HEK293 (cell line): ENCODE data around the gene PHYKPL.

Experiments
- CTCF ChIA-PET: fragments of 350-600 bp; formaldehyde crosslinking; extraction: SDS; loops from one replicate; lab custom pipeline; 2021; ENCODE audit warnings: antibody characterized with exemption; lab: Yijun Ruan, JAX
- POLR2A ChIA-PET: fragments of 300-600 bp; formaldehyde crosslinking; extraction: SDS; loops from one replicate; lab custom pipeline; 2020; ENCODE audit warnings: antibody characterized with exemption, inconsistent platforms; lab: Yijun Ruan, JAX
- H3K27ac ChIP-seq: fragments of 200-500 bp; sonication (Bioruptor generic); 2 replicates; pipeline ENCODE4 v1.5.1; 2014; ENCODE audit warnings: low read depth, low read length, control low read depth, inconsistent platforms; ENCODE audit errors: extremely low read depth
- H3K36me3 ChIP-seq, 2 experiments: fragments of 200-500 bp in 1 of 2; sonication (Bioruptor generic) in 1 of 2; 1 replicate in 1 of 2; 2 replicates in 1 of 2; pipeline ENCODE4 v1.5.1; 2014 to 2017; ENCODE audit warnings: inconsistent platforms in 2 of 2, low read length in 2 of 2; ENCODE audit not compliant: control insufficient read depth in 2 of 2, insufficient read depth in 1 of 2
- H3K4me1 ChIP-seq: fragments of 200-500 bp; sonication (Bioruptor generic); 2 replicates; pipeline ENCODE4 v1.5.1; 2014; ENCODE audit warnings: mild to moderate bottlenecking, low read length, inconsistent platforms; ENCODE audit not compliant: control insufficient read depth, insufficient read depth
- H3K4me3 ChIP-seq: 2 replicates; pipeline ENCODE4 v1.5.1; 2011; ENCODE audit warnings: low read depth, mild to moderate bottlenecking, control low read depth, low read length, moderate library complexity
- H3K9me3 ChIP-seq: fragments of 200-500 bp; sonication (Bioruptor generic); 2 replicates; pipeline ENCODE4 v1.5.1; 2014; ENCODE audit warnings: low read depth, low read length, inconsistent platforms; ENCODE audit not compliant: control insufficient read depth, insufficient read depth
- GLIS2 ChIP-seq: fragments of 450-650 bp; formaldehyde crosslinking; IDR thresholded peaks from 2 replicates; pipeline ENCODE4 v1.5.1; 2016; ENCODE audit warnings: missing biosample characterization, missing genetic modification characterization
- PATZ1 ChIP-seq: fragments of 450-650 bp; formaldehyde crosslinking; IDR thresholded peaks from 2 replicates; pipeline ENCODE4 v1.5.1; 2016; ENCODE audit warnings: missing biosample characterization, missing genetic modification characterization
- SCRT1 ChIP-seq: fragments of 450-650 bp; formaldehyde crosslinking; IDR thresholded peaks from 2 replicates; pipeline ENCODE4 v1.5.1; 2016; ENCODE audit warnings: missing biosample characterization, missing genetic modification characterization, borderline replicate concordance
- SCRT2 ChIP-seq: fragments of 450-650 bp; formaldehyde crosslinking; IDR thresholded peaks from 2 replicates; pipeline ENCODE4 v1.5.1; 2016; ENCODE audit warnings: missing biosample characterization, missing genetic modification characterization
- SP3 ChIP-seq: fragments of 450-650 bp; formaldehyde crosslinking; IDR thresholded peaks from 2 replicates; pipeline ENCODE4 v1.5.1; 2016; ENCODE audit warnings: missing biosample characterization, missing genetic modification characterization
- ZBTB17 ChIP-seq: fragments of 450-650 bp; formaldehyde crosslinking; IDR thresholded peaks from 2 replicates; pipeline ENCODE4 v1.5.1; 2016; ENCODE audit warnings: missing biosample characterization, missing genetic modification characterization
- ZFP37 ChIP-seq: fragments of 450-650 bp; formaldehyde crosslinking; IDR thresholded peaks from 2 replicates; pipeline ENCODE4 v1.5.1; 2016; ENCODE audit warnings: missing biosample characterization, missing genetic modification characterization
- ZNF2 ChIP-seq: fragments of 450-650 bp; formaldehyde crosslinking; IDR thresholded peaks from 2 replicates; pipeline ENCODE4 v1.5.1; 2016; ENCODE audit warnings: missing biosample characterization, missing genetic modification characterization
- ZNF26 ChIP-seq: fragments of 450-650 bp; formaldehyde crosslinking; IDR thresholded peaks from 2 replicates; pipeline ENCODE4 v1.5.1; 2016; ENCODE audit warnings: missing biosample characterization, missing genetic modification characterization
- ZNF335 ChIP-seq: fragments of 450-650 bp; formaldehyde crosslinking; conservative IDR thresholded peaks from 2 replicates; pipeline ENCODE4 v1.5.1; 2016; ENCODE audit warnings: missing biosample characterization, missing genetic modification characterization
- ZNF501 ChIP-seq: fragments of 450-650 bp; formaldehyde crosslinking; IDR thresholded peaks from 2 replicates; pipeline ENCODE4 v1.5.1; 2016; ENCODE audit warnings: missing biosample characterization, missing genetic modification characterization
- ZNF521 ChIP-seq: fragments of 450-650 bp; formaldehyde crosslinking; IDR thresholded peaks from 2 replicates; pipeline ENCODE4 v1.5.1; 2017; ENCODE audit warnings: missing biosample characterization, mild to moderate bottlenecking, missing genetic modification characterization
- ZNF544 ChIP-seq: fragments of 450-650 bp; formaldehyde crosslinking; IDR thresholded peaks from 2 replicates; pipeline ENCODE4 v1.5.0; 2017; ENCODE audit warnings: missing biosample characterization, missing genetic modification characterization
- ZNF549 ChIP-seq: fragments of 450-650 bp; IDR thresholded peaks from 2 replicates; pipeline ENCODE4 v1.5.1; 2018; ENCODE audit warnings: missing biosample characterization, missing genetic modification characterization, mild to moderate bottlenecking, inconsistent platforms, moderate library complexity
- ZNF561 ChIP-seq: fragments of 450-650 bp; IDR thresholded peaks from 2 replicates; pipeline ENCODE4 v1.5.1; 2018; ENCODE audit warnings: missing biosample characterization, missing genetic modification characterization, borderline replicate concordance
- ZNF670 ChIP-seq: fragments of 450-650 bp; formaldehyde crosslinking; IDR thresholded peaks from 2 replicates; pipeline ENCODE4 v1.5.1; 2016; ENCODE audit warnings: missing biosample characterization, missing genetic modification characterization, low read depth
- ZXDB ChIP-seq: fragments of 450-650 bp; formaldehyde crosslinking; IDR thresholded peaks from 2 replicates; pipeline ENCODE4 v1.5.1; 2016; ENCODE audit warnings: missing biosample characterization, missing genetic modification characterization
- TF ChIP-seq, protein P1 (sequence below): sonication (generic); formaldehyde crosslinking; IDR thresholded peaks from 2 replicates; pipeline ENCODE4 v1.8.1; 2022; ENCODE audit warnings: mild to moderate bottlenecking, moderate library complexity, missing genetic modification reagents
- TF ChIP-seq, protein P2 (sequence below): fragments of 450-650 bp; formaldehyde crosslinking; IDR thresholded peaks from 2 replicates; pipeline ENCODE4 v1.5.1; 2016; ENCODE audit warnings: missing biosample characterization, missing genetic modification characterization
- TF ChIP-seq, protein P3 (sequence below): fragments of 450-650 bp; formaldehyde crosslinking; IDR thresholded peaks from 2 replicates; pipeline ENCODE4; 2016; ENCODE audit warnings: missing biosample characterization, missing genetic modification characterization
- TF ChIP-seq, protein P4 (sequence below): fragments of 450-650 bp; formaldehyde crosslinking; optimal IDR thresholded peaks from 2 replicates; pipeline ENCODE3; 2016; ENCODE audit warnings: missing biosample characterization, mild to moderate bottlenecking, missing genetic modification characterization

The PHYKPL gene

DNA sequence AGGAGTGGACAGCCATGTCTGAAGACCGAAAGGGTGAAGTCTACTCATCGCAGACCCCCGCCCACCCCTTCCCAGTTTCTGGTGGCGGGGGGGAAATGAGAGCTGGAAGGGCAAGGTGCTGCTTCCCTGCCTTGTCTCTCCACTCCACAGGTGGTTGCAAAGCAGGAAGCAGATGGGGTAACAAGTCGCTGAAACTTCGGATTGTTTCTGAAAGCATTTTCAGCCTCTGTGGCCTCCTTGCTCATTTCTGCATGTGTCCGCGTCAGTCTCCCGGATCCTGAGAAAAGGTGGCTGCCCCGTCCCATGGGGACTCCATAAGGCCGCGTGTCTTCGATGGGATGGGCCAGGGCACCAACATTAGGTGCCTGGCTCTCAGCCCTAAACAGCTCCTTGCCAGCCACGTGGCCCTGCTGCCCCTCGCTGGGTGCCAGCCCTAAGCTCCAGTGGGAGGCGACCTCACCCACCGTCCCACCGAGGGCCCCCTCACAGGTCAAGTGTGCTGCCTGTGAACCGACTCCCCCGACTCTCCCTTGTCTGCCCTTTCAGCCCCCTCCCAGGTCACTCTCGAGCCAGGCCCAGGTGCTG lies 971 bp downstream of the PHYKPL start (continued):
- TF ChIP-seq PATZ1 (tag by site-specific recombination), result 0 out of 2 replicates have a peak, but pooled peaks have one; percentile 7
- TF ChIP-seq SP3 (tag by site-specific recombination), result peak; percentile 10
- peak; percentile 97 for TF ChIP-seq SCRT2
- TF ChIP-seq ZNF561 (tag by site-specific recombination), result 0 out of 2 replicates have a peak, but pooled peaks have one; percentile 0
- peak; percentile 87 for TF ChIP-seq GLIS2
- TF ChIP-seq, protein P1, sequence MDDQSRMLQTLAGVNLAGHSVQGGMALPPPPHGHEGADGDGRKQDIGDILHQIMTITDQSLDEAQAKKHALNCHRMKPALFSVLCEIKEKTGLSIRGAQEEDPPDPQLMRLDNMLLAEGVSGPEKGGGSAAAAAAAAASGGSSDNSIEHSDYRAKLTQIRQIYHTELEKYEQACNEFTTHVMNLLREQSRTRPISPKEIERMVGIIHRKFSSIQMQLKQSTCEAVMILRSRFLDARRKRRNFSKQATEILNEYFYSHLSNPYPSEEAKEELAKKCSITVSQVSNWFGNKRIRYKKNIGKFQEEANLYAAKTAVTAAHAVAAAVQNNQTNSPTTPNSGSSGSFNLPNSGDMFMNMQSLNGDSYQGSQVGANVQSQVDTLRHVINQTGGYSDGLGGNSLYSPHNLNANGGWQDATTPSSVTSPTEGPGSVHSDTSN (CRISPR knock-in tag), result no peak
- 0 out of 2 replicates have a peak, but pooled peaks have one; percentile 32 for TF ChIP-seq ZFP37 (tag by site-specific recombination)
- TF ChIP-seq ZNF2 (tag by site-specific recombination), result no peak
- peak; percentile 62 for TF ChIP-seq ZNF335 (tag by site-specific recombination)
- no peak for TF ChIP-seq ZNF544 (tag by site-specific recombination)
- 0 out of 2 replicates have a peak, but pooled peaks have one; percentile 35 for TF ChIP-seq ZNF501 (tag by site-specific recombination)
- peak; percentile 95 for TF ChIP-seq SCRT1 (tag by site-specific recombination)

DNA sequence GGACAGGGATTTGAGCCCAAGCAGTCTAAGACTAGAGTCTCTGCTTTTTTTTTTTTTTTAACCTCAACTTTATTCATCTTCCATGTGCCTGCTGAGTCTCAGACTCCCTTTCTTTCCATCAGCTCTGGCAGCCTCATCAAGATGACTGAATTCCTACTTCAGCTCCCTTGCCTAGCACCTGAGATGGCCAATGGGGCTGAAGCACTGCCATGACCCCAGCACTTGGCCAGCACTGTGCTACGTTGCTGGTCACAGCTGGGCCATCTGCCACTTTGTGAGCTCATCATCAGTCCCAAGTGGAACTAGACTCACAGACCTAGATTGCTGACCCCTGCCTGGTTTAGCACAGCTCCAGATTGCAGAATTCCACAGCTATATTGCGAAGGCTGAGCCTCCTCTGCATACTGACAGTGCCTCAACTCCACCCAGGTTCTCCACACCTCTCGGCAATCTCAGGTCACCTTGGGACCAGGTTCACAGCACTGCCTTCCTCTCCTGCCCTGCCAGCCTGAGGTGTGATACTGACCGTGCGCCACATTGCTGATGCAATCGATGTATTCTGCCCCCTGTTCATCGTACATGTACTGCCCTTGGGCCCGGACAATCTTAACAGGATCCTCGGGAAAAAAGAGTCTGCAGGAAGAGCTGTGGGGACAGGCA lies 1.6 kb downstream of the PHYKPL start:
- peak; percentile 59 for TF ChIP-seq ZBTB17
- TF ChIP-seq, protein P2, sequence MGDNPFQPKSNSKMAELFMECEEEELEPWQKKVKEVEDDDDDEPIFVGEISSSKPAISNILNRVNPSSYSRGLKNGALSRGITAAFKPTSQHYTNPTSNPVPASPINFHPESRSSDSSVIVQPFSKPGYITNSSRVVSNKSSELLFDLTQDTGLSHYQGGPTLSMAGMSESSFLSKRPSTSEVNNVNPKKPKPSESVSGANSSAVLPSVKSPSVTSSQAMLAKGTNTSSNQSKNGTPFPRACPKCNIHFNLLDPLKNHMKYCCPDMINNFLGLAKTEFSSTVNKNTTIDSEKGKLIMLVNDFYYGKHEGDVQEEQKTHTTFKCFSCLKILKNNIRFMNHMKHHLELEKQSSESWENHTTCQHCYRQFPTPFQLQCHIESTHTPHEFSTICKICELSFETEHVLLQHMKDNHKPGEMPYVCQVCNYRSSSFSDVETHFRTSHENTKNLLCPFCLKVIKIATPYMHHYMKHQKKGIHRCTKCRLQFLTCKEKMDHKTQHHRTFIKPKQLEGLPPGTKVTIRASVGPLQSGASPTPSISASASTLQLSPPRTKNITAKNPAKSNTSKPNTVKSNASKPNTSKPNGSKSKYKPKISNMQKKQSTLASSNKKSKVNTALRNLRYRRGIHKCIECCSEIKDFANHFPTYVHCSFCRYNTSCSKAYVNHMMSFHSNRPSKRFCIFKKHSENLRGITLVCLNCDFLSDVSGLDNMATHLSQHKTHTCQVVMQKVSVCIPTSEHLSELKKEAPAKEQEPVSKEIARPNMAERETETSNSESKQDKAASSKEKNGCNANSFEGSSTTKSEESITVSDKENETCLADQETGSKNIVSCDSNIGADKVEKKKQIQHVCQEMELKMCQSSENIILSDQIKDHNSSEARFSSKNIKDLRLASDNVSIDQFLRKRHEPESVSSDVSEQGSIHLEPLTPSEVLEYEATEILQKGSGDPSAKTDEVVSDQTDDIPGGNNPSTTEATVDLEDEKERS (tag by site-specific recombination), result no peak
- H3K36me3 ChIP-seq, result peaks cover 15 to 52% of the 10 kb centered on the region in 2 experiments; a peak in 2 of 3 replicates
- H3K9me3 ChIP-seq, result no peaks in the 10 kb centered on the region
- POLR2A ChIA-PET, result interaction anchor here (0.9 to 4.3 kb wide), 4 partner anchors 9 to 27 kb away, joined by 6 to 28 read pairs (median 8); partner anchors contain the start of gene HNRNPAB
- CTCF ChIA-PET, result interaction anchor here (0.7 kb wide), 2 partner anchors 44 to 695 kb away, joined by 3 to 4 read pairs; no protein-coding TSS in a partner anchor
- H3K4me3 ChIP-seq, result peak overlapping the region; percentile 76
- no peaks in the 10 kb centered on the region for H3K4me1 ChIP-seq
- no peak overlapping the region; the same call in 1 of the 2 replicates for H3K27ac ChIP-seq

- TF ChIP-seq ZNF549 (tag by site-specific recombination), result no peak
- TF ChIP-seq, protein P3, sequence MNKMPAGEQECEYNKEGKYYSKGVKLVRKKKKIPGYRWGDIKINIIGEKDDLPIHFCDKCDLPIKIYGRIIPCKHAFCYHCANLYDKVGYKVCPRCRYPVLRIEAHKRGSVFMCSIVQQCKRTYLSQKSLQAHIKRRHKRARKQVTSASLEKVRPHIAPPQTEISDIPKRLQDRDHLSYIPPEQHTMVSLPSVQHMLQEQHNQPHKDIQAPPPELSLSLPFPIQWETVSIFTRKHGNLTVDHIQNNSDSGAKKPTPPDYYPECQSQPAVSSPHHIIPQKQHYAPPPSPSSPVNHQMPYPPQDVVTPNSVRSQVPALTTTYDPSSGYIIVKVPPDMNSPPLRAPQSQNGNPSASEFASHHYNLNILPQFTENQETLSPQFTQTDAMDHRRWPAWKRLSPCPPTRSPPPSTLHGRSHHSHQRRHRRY (tag by site-specific recombination), result no peak
- no peak for TF ChIP-seq ZNF26 (tag by site-specific recombination)
- TF ChIP-seq, protein P4, sequence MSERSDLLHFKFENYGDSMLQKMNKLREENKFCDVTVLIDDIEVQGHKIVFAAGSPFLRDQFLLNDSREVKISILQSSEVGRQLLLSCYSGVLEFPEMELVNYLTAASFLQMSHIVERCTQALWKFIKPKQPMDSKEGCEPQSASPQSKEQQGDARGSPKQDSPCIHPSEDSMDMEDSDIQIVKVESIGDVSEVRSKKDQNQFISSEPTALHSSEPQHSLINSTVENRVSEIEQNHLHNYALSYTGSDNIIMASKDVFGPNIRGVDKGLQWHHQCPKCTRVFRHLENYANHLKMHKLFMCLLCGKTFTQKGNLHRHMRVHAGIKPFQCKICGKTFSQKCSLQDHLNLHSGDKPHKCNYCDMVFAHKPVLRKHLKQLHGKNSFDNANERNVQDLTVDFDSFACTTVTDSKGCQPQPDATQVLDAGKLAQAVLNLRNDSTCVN (tag by site-specific recombination), result peak; percentile 17
- TF ChIP-seq ZNF521 (tag by site-specific recombination), result no peak
- no peak for TF ChIP-seq ZNF670
- TF ChIP-seq ZXDB (tag by site-specific recombination), result no peak
- H3K36me3 ChIP-seq, result peaks cover 15 to 62% of the 10 kb centered on the region in 2 experiments; a peak in 2 of 3 replicates
- no peak overlapping the region for H3K4me3 ChIP-seq
- H3K9me3 ChIP-seq, result no peaks in the 10 kb centered on the region
- ChIA-PET POLR2A (interaction anchor here (0.8 to 4.3 kb wide), 4 partner anchors 8 to 78 kb away, joined by 3 to 28 read pairs (median 4); partner anchors contain the start of gene HNRNPAB), CTCF (interaction anchor here (0.6 to 1.0 kb wide), 3 partner anchors 11 to 1414 kb away, joined by 3 to 4 read pairs (median 4); no protein-coding TSS in a partner anchor)
- no peak overlapping the region; the same call in 1 of the 2 replicates for H3K27ac ChIP-seq
- H3K4me1 ChIP-seq, result no peaks in the 10 kb centered on the region
Observed at GRCh38 chr5:178229861-178230260, 2.7 kb downstream of the PHYKPL start.
